GM21723 (cell line): ENCODE data around the gene VANGL1.

Experiments used
- ATAC-seq: cut with Tn5 transposase; IDR thresholded peaks from one replicate; pipeline ENCODE4 v1.9.1; 2021; ENCODE audit warnings: mild to moderate bottlenecking, moderate library complexity; ENCODE audit not compliant: unreplicated experiment

VANGL1 gene

GRCh38 chr1:115701090-115701489 lies 59.3 kb downstream of the VANGL1 start:
- ATAC-seq = no peak

- ATAC-seq = no peak
These were observed 61.2 kb downstream of the VANGL1 start for GRCh38 chr1:115702959-115703358.

- ATAC-seq = no peak
These were observed 63.5 kb downstream of the VANGL1 start for GRCh38 chr1:115705085-115705951.

- no peak for ATAC-seq
These were observed 64.2 kb downstream of the VANGL1 start for GRCh38 chr1:115705963-115706362.

DNA sequence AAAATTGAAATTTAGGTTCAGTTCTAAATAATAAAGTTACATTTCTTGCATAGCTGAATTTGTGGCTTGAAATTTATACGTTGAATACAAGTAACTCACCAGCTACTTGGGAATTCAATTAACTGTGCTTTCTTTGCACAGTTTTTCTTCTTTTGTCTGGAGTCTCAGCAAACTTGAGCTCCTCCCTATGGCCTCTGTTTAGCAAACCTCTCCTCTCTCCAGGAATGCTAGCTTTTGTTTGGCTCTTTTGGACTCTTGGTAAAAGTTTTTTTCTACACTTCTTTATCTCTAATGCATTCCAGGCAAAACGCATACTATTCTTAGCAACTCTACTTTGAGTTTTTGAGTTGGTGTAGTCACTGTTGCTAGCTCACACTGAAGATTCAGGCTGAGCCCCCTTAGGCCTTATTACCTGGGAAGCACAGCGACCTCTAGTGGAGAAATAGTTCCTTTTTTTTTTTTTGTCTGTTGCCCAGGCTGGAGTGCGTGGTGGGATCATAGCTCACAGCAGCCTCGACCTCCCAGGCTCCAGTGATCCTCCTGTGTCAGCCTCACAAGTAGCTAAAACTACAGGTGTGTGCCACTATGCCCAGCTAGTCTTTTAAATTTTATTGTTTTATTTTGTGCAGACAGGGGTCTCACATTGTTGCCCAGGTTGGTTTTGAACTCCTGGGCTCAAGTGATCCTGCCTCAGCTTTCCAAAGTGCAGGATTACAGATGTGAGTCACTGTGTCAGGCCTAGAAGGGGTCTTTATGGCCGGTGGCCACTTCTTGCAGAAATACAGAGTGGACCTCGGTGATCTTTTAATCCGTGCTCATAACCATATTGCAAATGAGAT lies 65.0 kb downstream of the VANGL1 start:
- no peak for ATAC-seq

DNA sequence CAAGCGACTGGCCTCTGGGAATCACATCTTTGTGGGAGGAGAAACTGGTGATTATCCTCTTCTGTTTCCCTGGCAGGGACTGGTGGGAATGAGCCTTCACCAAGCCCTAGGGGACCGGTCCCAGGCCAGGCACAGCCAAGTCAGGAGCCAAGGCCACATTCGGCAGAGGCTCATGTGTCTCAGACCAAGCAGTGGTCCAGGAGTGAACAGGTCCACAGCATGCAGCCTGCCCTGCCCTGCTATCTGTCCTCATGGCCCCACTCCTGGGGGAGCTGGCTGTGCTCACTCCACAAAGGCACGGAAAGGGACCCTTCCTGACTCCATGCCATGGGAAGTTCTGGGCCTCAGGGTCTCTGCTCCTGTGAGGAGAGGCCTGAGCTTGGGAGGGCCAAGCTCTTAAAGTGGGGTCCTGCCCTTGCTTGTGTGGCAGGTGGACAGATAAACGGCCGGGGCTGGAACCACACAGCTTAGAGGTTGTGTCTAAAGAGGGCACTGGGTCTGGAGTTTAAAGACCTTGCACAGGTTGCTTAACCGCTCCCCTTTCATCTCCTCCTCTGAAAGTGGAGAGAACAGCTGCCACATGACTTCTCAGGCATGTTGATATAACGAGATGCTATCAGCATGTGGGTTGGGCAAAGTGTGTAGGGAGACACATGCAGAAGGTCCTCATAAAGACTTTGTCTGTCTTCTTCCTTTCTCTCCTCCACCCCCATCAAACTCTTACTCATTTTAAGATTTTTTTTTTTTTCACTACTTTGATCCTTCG lies 69.3 kb downstream of the VANGL1 start:
- ATAC-seq = no peak

- ATAC-seq = no peak
These were observed 71.3 kb downstream of the VANGL1 start for GRCh38 chr1:115712911-115713609.

- no peak for ATAC-seq
These were observed 72.1 kb downstream of the VANGL1 start for GRCh38 chr1:115713906-115714305.

DNA sequence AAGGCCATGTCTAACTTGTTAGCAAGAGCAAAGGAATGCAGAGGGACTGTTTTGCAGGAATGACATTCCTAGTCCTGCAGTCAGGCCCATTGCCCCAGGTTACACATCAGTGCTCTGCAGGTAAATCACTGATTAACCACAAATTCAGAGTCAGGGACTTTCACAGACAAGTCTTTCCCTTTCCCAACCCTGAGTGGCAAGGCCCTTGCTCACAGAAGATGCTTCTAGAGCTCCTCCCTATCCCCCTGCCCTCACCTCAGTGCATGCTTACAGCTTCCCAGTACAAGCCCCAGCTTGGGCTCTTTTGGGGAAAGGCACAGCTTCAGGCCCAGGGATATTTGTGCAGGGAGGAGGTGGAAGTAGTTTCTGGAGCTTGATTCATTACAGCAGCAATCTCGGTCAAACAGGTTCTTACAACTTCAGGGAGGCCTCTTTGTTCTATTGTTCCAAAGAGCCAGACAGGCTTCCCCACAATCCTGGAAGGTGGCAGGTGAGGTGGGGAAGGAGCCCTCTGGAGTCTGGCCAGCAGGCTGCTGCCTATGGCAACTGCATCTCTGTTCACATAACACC lies 72.9 kb downstream of the VANGL1 start:
- ATAC-seq = no peak

DNA sequence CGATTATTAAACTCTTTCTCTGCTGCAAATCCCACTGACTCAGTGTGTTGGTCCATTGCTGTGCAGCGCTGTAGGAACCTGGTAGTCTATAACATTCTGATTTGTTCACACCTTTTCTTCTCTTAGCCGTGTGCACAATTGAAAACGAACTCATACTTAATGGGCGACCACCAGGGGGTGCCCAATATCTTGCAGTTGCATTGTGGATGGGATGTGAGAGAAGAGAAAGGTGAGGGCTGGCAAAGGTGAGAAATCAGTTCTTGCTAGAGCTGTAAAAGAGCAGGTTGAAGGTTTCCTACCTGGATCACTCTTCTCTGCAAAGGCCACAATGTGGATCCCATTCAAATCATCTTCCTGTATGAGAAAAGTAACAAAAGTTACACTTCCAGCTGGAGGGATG lies 75.8 kb downstream of the VANGL1 start:
- no peak for ATAC-seq

GRCh38 chr1:115718011-115718754 lies 76.4 kb downstream of the VANGL1 start:
- ATAC-seq = no peak

DNA sequence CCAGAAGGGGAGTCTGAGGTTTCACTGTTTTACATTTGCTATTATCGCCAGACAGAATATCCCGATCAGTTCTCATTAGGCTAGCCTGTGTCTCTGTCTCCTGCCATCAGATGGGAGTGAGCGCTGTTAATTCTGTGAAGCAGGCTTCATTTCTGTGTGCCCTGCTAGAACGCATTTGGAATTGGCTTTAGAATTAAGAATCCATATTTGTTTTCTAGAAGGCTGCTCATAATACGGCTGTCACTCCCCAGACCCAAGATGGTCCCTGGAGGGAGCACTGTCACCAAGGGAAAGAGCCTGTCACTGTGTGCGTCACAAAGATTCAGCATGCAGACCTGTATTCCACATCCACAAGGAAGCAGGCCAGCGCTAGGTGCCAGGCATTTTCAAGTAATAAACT lies 77.5 kb downstream of the VANGL1 start:
- no peak for ATAC-seq

GRCh38 chr1:115722221-115722620 lies 80.5 kb downstream of the VANGL1 start:
- ATAC-seq = no peak

DNA sequence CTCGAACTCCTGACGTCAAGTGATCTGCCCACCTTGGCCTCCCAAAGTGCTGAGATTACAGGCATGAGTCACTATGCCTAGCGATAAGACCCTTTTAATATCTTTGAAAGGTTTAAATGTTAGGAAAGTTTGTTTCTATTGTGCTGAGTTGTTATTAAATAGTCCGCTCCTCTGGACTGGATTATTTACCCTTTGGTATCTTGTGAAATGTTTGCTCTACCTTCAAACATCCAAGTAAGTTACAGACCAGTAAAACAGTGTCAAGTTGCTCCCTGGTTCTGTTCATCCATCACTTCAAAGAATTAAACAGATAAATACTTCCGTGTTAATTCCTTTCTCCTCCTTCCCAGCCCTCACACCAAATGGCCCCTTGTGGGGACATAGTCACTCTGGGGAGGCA lies 82.0 kb downstream of the VANGL1 start:
- no peak for ATAC-seq

- ATAC-seq = no peak
These were observed 83.8 kb downstream of the VANGL1 start for GRCh38 chr1:115725600-115725999.

DNA sequence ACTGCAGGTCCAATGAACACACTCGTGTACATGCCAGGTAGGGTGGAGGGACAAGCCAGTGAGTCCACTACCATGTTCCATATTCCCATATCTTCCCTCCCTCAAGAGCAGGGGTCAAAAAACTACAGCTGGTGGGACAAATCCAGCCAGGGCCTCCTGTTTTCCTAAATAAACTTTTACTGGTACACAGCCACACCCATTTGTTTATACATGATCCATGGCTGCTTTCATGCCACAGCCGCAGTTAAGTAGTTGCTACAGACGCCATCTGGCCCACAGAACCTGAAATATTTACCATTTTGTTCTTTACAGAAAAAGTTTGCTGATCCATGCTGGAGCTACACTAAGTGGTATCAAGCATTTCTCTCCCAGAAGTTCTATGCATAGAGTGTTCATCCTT lies 84.4 kb downstream of the VANGL1 start:
- no peak for ATAC-seq

- no peak for ATAC-seq
These were observed 84.8 kb downstream of the VANGL1 start for GRCh38 chr1:115726570-115726969.

DNA sequence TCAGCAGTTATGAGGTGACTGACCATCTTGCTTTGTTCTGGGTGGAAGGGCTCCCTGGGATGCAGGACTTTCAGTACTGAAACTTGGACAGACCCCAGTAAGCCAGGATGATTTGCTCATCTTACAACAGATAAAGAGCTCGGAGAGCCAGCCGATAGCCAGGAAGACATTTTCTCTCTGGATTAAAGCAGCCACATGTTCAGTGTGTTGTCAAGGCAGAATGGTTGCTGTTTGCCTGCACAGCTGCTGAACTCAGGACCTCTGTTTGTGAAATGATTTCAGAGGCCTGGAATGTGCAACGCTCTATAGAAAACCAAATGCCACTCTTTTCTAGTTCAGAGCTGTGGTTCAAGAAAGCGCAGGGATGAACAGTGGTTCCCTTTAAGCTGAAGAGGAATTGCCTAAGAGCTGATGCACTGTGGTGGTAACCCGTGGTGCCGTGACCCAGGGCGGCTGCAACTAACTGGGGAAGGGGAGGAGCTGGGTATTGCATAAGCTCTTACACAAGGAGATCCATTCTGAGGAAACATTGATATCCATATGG lies 86.0 kb downstream of the VANGL1 start:
- no peak for ATAC-seq

DNA sequence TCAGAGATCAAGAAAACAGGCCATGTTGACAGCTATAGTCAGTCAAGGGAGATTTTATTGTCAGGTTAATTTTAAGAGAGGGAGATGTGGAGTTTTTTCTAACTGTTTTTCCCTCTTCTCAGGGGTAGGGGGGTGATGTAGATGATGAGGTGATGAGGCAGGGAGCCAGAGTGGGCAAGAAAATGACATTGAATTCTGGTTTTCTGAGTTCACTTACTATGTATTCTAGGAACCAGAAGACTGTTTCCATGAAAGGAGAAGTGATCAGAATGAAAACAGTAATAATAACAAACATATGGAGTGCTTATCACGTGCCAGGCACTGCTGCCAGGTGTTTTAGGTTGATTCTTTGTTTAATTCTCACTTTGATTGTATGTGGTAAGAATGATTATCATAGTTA lies 86.6 kb downstream of the VANGL1 start:
- no peak for ATAC-seq
